Urothelium cell line (cell line): ENCODE measurements around the gene TMEM163.
"Not testable (repeated sequence)": the region's sequence is repeated elsewhere in the genome, so short reads cannot be mapped to it uniquely, and the experiment has no call there.

Experiments used
- DNase-seq: peaks from one replicate; pipeline ENCODE4 v3.0.0; 2011; ENCODE audit warnings: low spot score, mixed read lengths
- FAIRE-seq: peaks from 2 replicates; lab custom pipeline; 2011; peaks lifted over from hg19 to GRCh38; lab: Jason Lieb, UNC

Gene TMEM163

GRCh38 chr2:134667081-134667480, 51.7 kb downstream of the TMEM163 start:
- no peak for FAIRE-seq
- DNase-seq: no peak

GRCh38 chr2:134665727-134666506, 52.9 kb downstream of the TMEM163 start:
- FAIRE-seq (no peak), DNase-seq (no peak)

GRCh38 chr2:134663451-134664450, 55.0 kb downstream of the TMEM163 start:
- DNase-seq: no peak
- peak; percentile 13 for FAIRE-seq

GRCh38 chr2:134662751-134663150, 56.0 kb downstream of the TMEM163 start:
- no peak for FAIRE-seq
- no peak for DNase-seq

GRCh38 chr2:134660626-134661402, 58.0 kb downstream of the TMEM163 start:
- FAIRE-seq (no peak), DNase-seq (no peak)

- DNase-seq (no peak), FAIRE-seq (no peak)
Observed at GRCh38 chr2:134659724-134660123, 59.1 kb downstream of the TMEM163 start.

GRCh38 chr2:134657650-134658250, 61.0 kb downstream of the TMEM163 start:
- FAIRE-seq (no peak), DNase-seq (no peak)

- FAIRE-seq, DNase-seq: not testable (repeated sequence)
Observed at GRCh38 chr2:134656391-134656790, 62.4 kb downstream of the TMEM163 start.

- DNase-seq (no peak), FAIRE-seq (no peak)
Observed at GRCh38 chr2:134648586-134648985, 70.2 kb downstream of the TMEM163 start.

GRCh38 chr2:134647607-134648256, 71.1 kb downstream of the TMEM163 start:
- FAIRE-seq (no peak), DNase-seq (no peak)

GRCh38 chr2:134642938-134643337, 75.9 kb downstream of the TMEM163 start:
- no peak for FAIRE-seq
- DNase-seq: no peak

GRCh38 chr2:134640494-134640893, 78.3 kb downstream of the TMEM163 start:
- no peak for DNase-seq
- no peak for FAIRE-seq

GRCh38 chr2:134639265-134639664, 79.5 kb downstream of the TMEM163 start:
- no peak for FAIRE-seq

GRCh38 chr2:134636714-134637113, 82.1 kb downstream of the TMEM163 start:
- DNase-seq: no peak
- FAIRE-seq: no peak

More at GRCh38 chr2:134639265-134639664, 79.5 kb downstream of the TMEM163 start:
- DNase-seq: no peak

GRCh38 chr2:134634054-134634753, 84.6 kb downstream of the TMEM163 start:
- DNase-seq: no peak
- no peak for FAIRE-seq

GRCh38 chr2:134630504-134631159, 88.2 kb downstream of the TMEM163 start:
- DNase-seq: no peak
- no peak for FAIRE-seq

GRCh38 chr2:134628453-134628852, 90.3 kb downstream of the TMEM163 start:
- DNase-seq (no peak), FAIRE-seq (no peak)

- FAIRE-seq (no peak), DNase-seq (no peak)
Observed at GRCh38 chr2:134626781-134627180, 92.0 kb downstream of the TMEM163 start.

GRCh38 chr2:134625311-134625710, 93.5 kb downstream of the TMEM163 start:
- DNase-seq: no peak
- no peak for FAIRE-seq
